HCT116 (cell line): Measurements from ENCODE around the gene TIPARP. TPM values are rescaled to one million over a fixed set of nuclear protein-coding genes. Genes with fewer than 3 reads are reported as not detected.

Source experiments
- ATAC-seq: fragments of 200-7000 bp; cut with Tn5 transposase; 2 replicates; pipeline ENCODE4 v1.9.1; 2020; ENCODE audit warnings: mild to moderate bottlenecking, moderate library complexity
- BruUV-seq: library from RNA; stranded (reverse); fragments of 400-500 nt; replicated peaks from 2 replicates; lab custom pipeline; 2021; lab: Mats Ljungman, UMichigan
- CTCF ChIA-PET: fragments of 300-600 bp; sonication (Branson Sonifier 250); formaldehyde crosslinking; loops from one replicate; lab custom pipeline; 2021; ENCODE audit warnings: antibody characterized with exemption; lab: Charles Lee
- POLR2A ChIA-PET: fragments of 300-600, 350-600 bp; sonication (Branson Sonifier 250); formaldehyde crosslinking; loops from one replicate; lab custom pipeline; 2021; ENCODE audit warnings: antibody characterized with exemption; lab: Charles Lee
- RAD21 ChIA-PET, 2 experiments: fragments of 300-600 bp; sonication (Branson Sonifier 250); formaldehyde crosslinking; loops; one replicate each; lab custom pipeline; 2023; ENCODE audit warnings: low total read pairs in 2 of 2; ENCODE audit not compliant: uncharacterized antibody in 2 of 2, unreplicated experiment in 2 of 2, low non-redundant PET in 1 of 2; lab: Charles Lee
- DNase-seq: peaks from one replicate; pipeline ENCODE4 v3.0.0-alpha.2; 2010; ENCODE audit warnings: low read depth, low spot score
- H2AFZ ChIP-seq: fragments of 200-600 bp; shearing (Covaris generic), sonication (generic); 2 replicates; pipeline ENCODE4 v1.6.1; 2017; ENCODE audit warnings: low read depth, mixed run types, mixed read lengths, antibody characterized with exemption, low read length; ENCODE audit not compliant: poor library complexity, severe bottlenecking
- H3K27ac ChIP-seq: 2 replicates; pipeline ENCODE4 v1.5.1; 2012; ENCODE audit warnings: low read depth, low read length
- H3K27me3 ChIP-seq: fragments of 200-600 bp; sonication (generic); 2 replicates; pipeline ENCODE4 v1.6.1; 2016; ENCODE audit warnings: mixed run types, low read length, mixed read lengths; ENCODE audit not compliant: insufficient read depth
- H3K36me3 ChIP-seq, 2 experiments: fragments of 200-500 bp in 1 of 2; fragments of 200-600 bp in 1 of 2; sonication (Bioruptor generic) in 1 of 2; sonication (generic) in 1 of 2; 2 replicates each; pipeline versions ENCODE4 v1.5.1 to v1.6.1; 2014 to 2016; ENCODE audit warnings: low read length in 2 of 2, inconsistent platforms in 1 of 2, mixed read lengths in 1 of 2, mixed run types in 1 of 2; ENCODE audit not compliant: insufficient read depth in 2 of 2, control insufficient read depth in 1 of 2
- H3K4me1 ChIP-seq, 2 experiments: fragments of 200-600 bp in 1 of 2; sonication (generic) in 1 of 2; 2 replicates each; pipeline versions ENCODE4 v1.5.1 to v1.6.1; 2012 to 2017; ENCODE audit warnings: low read length in 2 of 2, inconsistent platforms in 1 of 2, mild to moderate bottlenecking in 1 of 2, mixed read lengths in 1 of 2, mixed run types in 1 of 2, moderate library complexity in 1 of 2; ENCODE audit not compliant: insufficient read depth in 2 of 2, control insufficient read depth in 1 of 2
- H3K4me2 ChIP-seq: fragments of 200-600 bp; sonication (generic); 2 replicates; pipeline ENCODE4 v1.6.1; 2017; ENCODE audit warnings: mixed run types, low read length, mixed read lengths
- H3K4me3 ChIP-seq, 2 experiments: fragments of 200-600 bp in 1 of 2; sonication (generic) in 1 of 2; replicated peaks in 1 of 2; 2 replicates each; pipeline ENCODE4 v1.5.1; 2011 to 2016; ENCODE audit warnings: low read length in 2 of 2, control low read depth in 1 of 2, low read depth in 1 of 2, mild to moderate bottlenecking in 1 of 2, mixed read lengths in 1 of 2, mixed run types in 1 of 2
- H3K79me2 ChIP-seq: fragments of 200-600 bp; sonication (generic); 2 replicates; pipeline ENCODE4 v1.6.1; 2017; ENCODE audit warnings: mild to moderate bottlenecking, mixed run types, low read length, moderate library complexity, mixed read lengths; ENCODE audit not compliant: insufficient read depth
- H3K9ac ChIP-seq: fragments of 200-600 bp; sonication (generic); 2 replicates; pipeline ENCODE4 v1.6.1; 2016; ENCODE audit warnings: low read length, mixed read lengths
- H3K9me2 ChIP-seq: fragments of 200-600 bp; sonication (generic), shearing (Covaris generic); 2 replicates; pipeline ENCODE4 v1.6.1; 2017; ENCODE audit warnings: mixed run types, mild to moderate bottlenecking, moderate library complexity; ENCODE audit not compliant: insufficient read depth
- H3K9me3 ChIP-seq, 2 experiments: fragments of 200-500 bp in 1 of 2; fragments of 200-600 bp in 1 of 2; sonication (Bioruptor generic) in 1 of 2; sonication (generic) in 1 of 2; 2 replicates each; pipeline ENCODE4 v1.6.1; 2014 to 2017; ENCODE audit warnings: low read length in 2 of 2, mixed read lengths in 2 of 2, inconsistent platforms in 1 of 2, low read depth in 1 of 2, mild to moderate bottlenecking in 1 of 2, mixed run types in 1 of 2, moderate library complexity in 1 of 2; ENCODE audit not compliant: control insufficient read depth in 1 of 2, insufficient read depth in 1 of 2
- H4K20me1 ChIP-seq: fragments of 200-600 bp; sonication (generic), shearing (Covaris generic); 2 replicates; pipeline ENCODE4 v1.6.1; 2017; ENCODE audit warnings: mixed run types, mild to moderate bottlenecking, moderate library complexity; ENCODE audit not compliant: insufficient read depth
- ATF3 ChIP-seq: IDR thresholded peaks from 2 replicates; pipeline ENCODE4 v1.6.1; 2012
- CBX3 ChIP-seq: IDR thresholded peaks from 2 replicates; pipeline ENCODE4 v1.6.1; 2012; ENCODE audit warnings: low read depth
- CEBPB ChIP-seq: IDR thresholded peaks from 2 replicates; pipeline ENCODE4 v1.6.1; 2012; ENCODE audit warnings: low read depth
- EGR1 ChIP-seq: IDR thresholded peaks from 2 replicates; pipeline ENCODE4 v1.6.1; 2012; ENCODE audit warnings: low read depth
- ELF1 ChIP-seq: IDR thresholded peaks from 2 replicates; pipeline ENCODE4 v1.6.1; 2012; ENCODE audit warnings: low read depth, borderline replicate concordance
- EZH2 ChIP-seq: fragments of 200-600 bp; sonication (generic); IDR thresholded peaks from 2 replicates; pipeline ENCODE4 v1.6.1; 2017; ENCODE audit warnings: antibody characterized with exemption, mixed run types
- EZH2phosphoT487 ChIP-seq: fragments of 200-600 bp; IDR thresholded peaks from 2 replicates; pipeline ENCODE4 v1.6.1; 2018; ENCODE audit warnings: antibody characterized with exemption, borderline replicate concordance
- FOSL1 ChIP-seq: IDR thresholded peaks from 2 replicates; pipeline ENCODE4 v1.6.1; 2012; ENCODE audit warnings: low read depth
- JUND ChIP-seq: IDR thresholded peaks from 2 replicates; pipeline ENCODE4 v1.6.1; 2012
- POLR2A ChIP-seq: IDR thresholded peaks from 2 replicates; pipeline ENCODE4 v1.7.0; 2011; ENCODE audit warnings: borderline replicate concordance; ENCODE audit not compliant: insufficient read depth, insufficient read length; ENCODE audit errors: extremely low read depth
- POLR2AphosphoS5 ChIP-seq: IDR thresholded peaks from 2 replicates; pipeline ENCODE4 v1.6.1; 2011; ENCODE audit warnings: mild to moderate bottlenecking, low read depth, low read length, moderate library complexity
- RAD21 ChIP-seq: IDR thresholded peaks from 2 replicates; pipeline ENCODE4 v1.6.1; 2012; ENCODE audit warnings: low read depth, mild to moderate bottlenecking
- REST ChIP-seq: IDR thresholded peaks from 2 replicates; pipeline ENCODE4 v1.6.1; 2012; ENCODE audit warnings: low read depth
- SIN3A ChIP-seq: IDR thresholded peaks from 2 replicates; pipeline ENCODE4 v1.6.1; 2012; ENCODE audit warnings: low read depth
- SP1 ChIP-seq: IDR thresholded peaks from 2 replicates; pipeline ENCODE4 v1.6.1; 2012; ENCODE audit warnings: low read depth
- TCF7L2 ChIP-seq: IDR thresholded peaks from 2 replicates; pipeline ENCODE4 v1.7.0; 2011; ENCODE audit warnings: borderline replicate concordance, inconsistent platforms; ENCODE audit not compliant: insufficient read depth, insufficient read length; ENCODE audit errors: extremely low read depth
- ZBTB33 ChIP-seq: IDR thresholded peaks from 2 replicates; pipeline ENCODE4 v1.6.1; 2011; ENCODE audit warnings: mild to moderate bottlenecking, low read length, moderate library complexity; ENCODE audit not compliant: insufficient replicate concordance; ENCODE audit errors: extremely low read depth
- ZFX ChIP-seq: fragments of 450-650 bp; IDR thresholded peaks from 2 replicates; pipeline ENCODE4 v1.6.1; 2017
- ZNF274 ChIP-seq: fragments of 200-500 bp; sonication (Bioruptor generic); IDR thresholded peaks from 2 replicates; pipeline ENCODE4 v1.6.1; 2014; ENCODE audit warnings: mild to moderate bottlenecking, low read depth, low read length, inconsistent platforms
- intact Hi-C: fragments of 100-400 bp; cut with micrococcal nuclease; formaldehyde crosslinking; loops from 2 replicates; pipeline ENCODE4 v1.10.0; 2022
- total RNA-seq: library from RNA; stranded (reverse); gene quantifications from one replicate; pipeline ENCODE4 v1.2.1, GENCODE V29; 2021; ENCODE audit not compliant: unreplicated experiment

Gene TIPARP
- total RNA-seq, 1 experiment from 2014 or later: 51.3 TPM

- ChIA-PET CTCF (no interaction called here), POLR2A (no interaction called here), RAD21 (no interaction called here)
- Histone ChIP-seq H4K20me1 (no peaks in the 10 kb centered on the region), H3K27me3 (no peaks in the 10 kb centered on the region), H3K9me3 (peaks cover 0 to 14% of the 10 kb centered on the region in 2 experiments; a peak in 1 of 4 replicates), H3K4me3 (no peak overlapping the region), H3K4me2 (no peak overlapping the region), H2AFZ (no peak overlapping the region), H3K9me2 (no peaks in the 10 kb centered on the region), H3K36me3 (no peaks in the 10 kb centered on the region), H3K9ac (no peak overlapping the region), H3K4me1 (no peaks in the 10 kb centered on the region; a peak in 1 of 4 replicates), H3K79me2 (no peaks in the 10 kb centered on the region), H3K27ac (no peak overlapping the region)
- no peak for ATAC-seq
- no TSS peak for BruUV-seq
- no peak for DNase-seq
- intact Hi-C loops: no loop called here
- TF ChIP-seq EGR1 (no peak), ZNF274 (no peak), ZBTB33 (no peak), ELF1 (no peak), ZFX (no peak), POLR2A (no peak), REST (no peak), TCF7L2 (no peak), POLR2AphosphoS5 (no peak), SIN3A (no peak), JUND (no peak), EZH2phosphoT487 (no peak), ATF3 (no peak), CEBPB (no peak), RAD21 (no peak), EZH2 (no peak), CBX3 (no peak), FOSL1 (no peak), SP1 (no peak)
Observed at GRCh38 chr3:156750874-156751245, 76.5 kb downstream of the TIPARP start.
